ENCODE data around the gene SCNN1B.

DNA sequence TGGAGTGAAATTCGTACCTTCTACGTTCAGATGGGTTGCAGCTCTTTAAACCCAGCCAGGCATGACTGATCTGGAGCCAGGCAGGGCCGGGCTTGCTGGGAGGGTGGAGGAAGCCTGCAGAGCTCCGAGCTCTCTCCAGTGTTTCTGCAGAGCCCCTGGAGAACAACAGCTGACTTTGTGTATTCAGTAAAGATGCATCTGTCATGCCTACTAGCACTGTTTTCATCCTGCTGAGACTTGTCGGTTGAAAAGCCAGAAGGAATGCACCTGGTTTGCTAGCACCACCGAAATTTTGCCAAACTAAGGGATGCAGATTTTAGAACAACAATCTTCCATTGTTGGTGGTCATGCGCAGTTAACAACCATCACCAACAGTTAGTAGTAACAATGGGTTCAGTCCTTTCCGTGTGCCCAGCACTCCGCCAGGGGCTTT, 22.4 kb upstream of the SCNN1B start:
- TF ChIP-seq, protein P1, sequence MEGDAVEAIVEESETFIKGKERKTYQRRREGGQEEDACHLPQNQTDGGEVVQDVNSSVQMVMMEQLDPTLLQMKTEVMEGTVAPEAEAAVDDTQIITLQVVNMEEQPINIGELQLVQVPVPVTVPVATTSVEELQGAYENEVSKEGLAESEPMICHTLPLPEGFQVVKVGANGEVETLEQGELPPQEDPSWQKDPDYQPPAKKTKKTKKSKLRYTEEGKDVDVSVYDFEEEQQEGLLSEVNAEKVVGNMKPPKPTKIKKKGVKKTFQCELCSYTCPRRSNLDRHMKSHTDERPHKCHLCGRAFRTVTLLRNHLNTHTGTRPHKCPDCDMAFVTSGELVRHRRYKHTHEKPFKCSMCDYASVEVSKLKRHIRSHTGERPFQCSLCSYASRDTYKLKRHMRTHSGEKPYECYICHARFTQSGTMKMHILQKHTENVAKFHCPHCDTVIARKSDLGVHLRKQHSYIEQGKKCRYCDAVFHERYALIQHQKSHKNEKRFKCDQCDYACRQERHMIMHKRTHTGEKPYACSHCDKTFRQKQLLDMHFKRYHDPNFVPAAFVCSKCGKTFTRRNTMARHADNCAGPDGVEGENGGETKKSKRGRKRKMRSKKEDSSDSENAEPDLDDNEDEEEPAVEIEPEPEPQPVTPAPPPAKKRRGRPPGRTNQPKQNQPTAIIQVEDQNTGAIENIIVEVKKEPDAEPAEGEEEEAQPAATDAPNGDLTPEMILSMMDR (IDR thresholded peaks at IDR 0.05): no peak
- no peak for TF ChIP-seq POLR2AphosphoS5 (IDR thresholded peaks at IDR 0.05)

Measured in breast epithelium (tissue), 3 donors.